Measurements from ENCODE around the gene PICK1. TPM values are rescaled to one million over a fixed set of nuclear protein-coding genes. Genes with fewer than 3 reads are reported as not detected.
A peak's percentile ranks its signal among the peaks of the same experiment; 100 is the strongest.

Gene PICK1
- total and polyA plus RNA-seq, 2 donors (not counting 1 experiment from before 2014, with no cell fraction given): 7.8 to 11.1 TPM

- Histone ChIP-seq H3K9ac (ENCODE audit: insufficient read depth, low read length) (no peak overlapping the region), H3K4me2 (ENCODE audit: extremely low read depth, insufficient read depth, low read length) (no peak overlapping the region), H4K20me1 (ENCODE audit: control insufficient read depth, extremely low read depth, insufficient read depth, low read length) (no peaks in the 10 kb centered on the region), H3K27ac (ENCODE audit: insufficient read depth, low read length) (no peak overlapping the region), H2AFZ (ENCODE audit: low read length) (no peak overlapping the region), H3K36me3 (ENCODE audit: control insufficient read depth, insufficient read depth, low read length) (no peaks in the 10 kb centered on the region), H3K27me3 (ENCODE audit: control insufficient read depth, insufficient read depth, low read length) (no peaks in the 10 kb centered on the region), H3K4me1 (ENCODE audit: control insufficient read depth, extremely low read depth, insufficient read depth, low read length) (peaks cover 5% of the 10 kb centered on the region), H3K79me2 (ENCODE audit: control insufficient read depth, insufficient read depth, low read length) (no peaks in the 10 kb centered on the region), H3K9me3 (ENCODE audit: control insufficient read depth, insufficient read depth, low read depth, low read length) (no peaks in the 10 kb centered on the region), H3K4me3 (replicated peaks in 1 of 4; ENCODE audit: control extremely low read depth in 1 of 4, insufficient read depth in 1 of 4, low read depth in 3 of 4, low read length in 4 of 4) (no peak overlapping the region)
- peak; percentile 37 to 54 for DNase-seq (ENCODE audit: low read depth in 2 of 2)
- TF ChIP-seq, protein P1, sequence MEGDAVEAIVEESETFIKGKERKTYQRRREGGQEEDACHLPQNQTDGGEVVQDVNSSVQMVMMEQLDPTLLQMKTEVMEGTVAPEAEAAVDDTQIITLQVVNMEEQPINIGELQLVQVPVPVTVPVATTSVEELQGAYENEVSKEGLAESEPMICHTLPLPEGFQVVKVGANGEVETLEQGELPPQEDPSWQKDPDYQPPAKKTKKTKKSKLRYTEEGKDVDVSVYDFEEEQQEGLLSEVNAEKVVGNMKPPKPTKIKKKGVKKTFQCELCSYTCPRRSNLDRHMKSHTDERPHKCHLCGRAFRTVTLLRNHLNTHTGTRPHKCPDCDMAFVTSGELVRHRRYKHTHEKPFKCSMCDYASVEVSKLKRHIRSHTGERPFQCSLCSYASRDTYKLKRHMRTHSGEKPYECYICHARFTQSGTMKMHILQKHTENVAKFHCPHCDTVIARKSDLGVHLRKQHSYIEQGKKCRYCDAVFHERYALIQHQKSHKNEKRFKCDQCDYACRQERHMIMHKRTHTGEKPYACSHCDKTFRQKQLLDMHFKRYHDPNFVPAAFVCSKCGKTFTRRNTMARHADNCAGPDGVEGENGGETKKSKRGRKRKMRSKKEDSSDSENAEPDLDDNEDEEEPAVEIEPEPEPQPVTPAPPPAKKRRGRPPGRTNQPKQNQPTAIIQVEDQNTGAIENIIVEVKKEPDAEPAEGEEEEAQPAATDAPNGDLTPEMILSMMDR (conservative IDR thresholded peaks at IDR 0.05 in 1 of 2, IDR thresholded peaks at IDR 0.05 in 1 of 2; ENCODE audit: low read depth in 1 of 2, low read length in 2 of 2): no peak
- no peak for TF ChIP-seq EZH2 (IDR thresholded peaks at IDR 0.05; ENCODE audit: low read length, missing control alignments)
These were observed 41.4 kb downstream of the PICK1 start for GRCh38 chr22:38098410-38099249.

- no peaks in the 10 kb centered on the region for H3K79me2 ChIP-seq (ENCODE audit: control insufficient read depth, insufficient read depth, low read length)
- DNase-seq (ENCODE audit: low read depth in 2 of 2): no peak
- TF ChIP-seq EZH2 (IDR thresholded peaks at IDR 0.05; ENCODE audit: low read length, missing control alignments): no peak
- TF ChIP-seq, protein P1 (conservative IDR thresholded peaks at IDR 0.05 in 1 of 2, IDR thresholded peaks at IDR 0.05 in 1 of 2; ENCODE audit: low read depth in 1 of 2, low read length in 2 of 2): no peak
- no peak overlapping the region for H3K9ac ChIP-seq (ENCODE audit: insufficient read depth, low read length)
- H2AFZ ChIP-seq (ENCODE audit: low read length): no peak overlapping the region
- H3K4me1 ChIP-seq (ENCODE audit: control insufficient read depth, extremely low read depth, insufficient read depth, low read length): peaks cover 3% of the 10 kb centered on the region
- H3K4me3 ChIP-seq (replicated peaks in 1 of 4; ENCODE audit: control extremely low read depth in 1 of 4, insufficient read depth in 1 of 4, low read depth in 3 of 4, low read length in 4 of 4): no peak overlapping the region
- H3K27ac ChIP-seq (ENCODE audit: insufficient read depth, low read length): no peak overlapping the region
- no peaks in the 10 kb centered on the region for H3K36me3 ChIP-seq (ENCODE audit: control insufficient read depth, insufficient read depth, low read length)
- H4K20me1 ChIP-seq (ENCODE audit: control insufficient read depth, extremely low read depth, insufficient read depth, low read length): no peaks in the 10 kb centered on the region
- H3K27me3 ChIP-seq (ENCODE audit: control insufficient read depth, insufficient read depth, low read length): no peaks in the 10 kb centered on the region
- no peak overlapping the region for H3K4me2 ChIP-seq (ENCODE audit: extremely low read depth, insufficient read depth, low read length)
- no peaks in the 10 kb centered on the region for H3K9me3 ChIP-seq (ENCODE audit: control insufficient read depth, insufficient read depth, low read depth, low read length)
These were observed 46.4 kb downstream of the PICK1 start for GRCh38 chr22:38103641-38104040.

DNA sequence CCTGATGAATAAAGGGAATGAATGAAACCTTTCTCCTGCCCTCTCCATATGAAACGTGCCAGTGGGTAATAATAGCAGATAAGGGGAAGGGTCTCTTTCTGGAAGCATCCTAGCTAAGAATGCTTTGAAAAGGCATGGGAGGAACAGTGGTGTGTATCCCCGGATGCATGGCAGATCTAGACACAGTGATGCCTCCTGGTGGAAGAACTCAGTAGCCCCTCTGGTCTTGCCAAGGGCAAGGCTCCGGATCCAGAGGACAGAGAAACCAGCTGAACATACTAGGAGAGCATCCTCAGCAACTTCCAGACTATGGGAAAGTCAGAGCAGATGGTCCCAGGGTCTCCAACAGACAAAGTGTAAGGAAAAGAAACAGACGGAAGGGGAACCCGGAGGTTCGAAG, 46.9 kb downstream of the PICK1 start:
- no peaks in the 10 kb centered on the region for H3K27me3 ChIP-seq (ENCODE audit: control insufficient read depth, insufficient read depth, low read length)
- H2AFZ ChIP-seq (ENCODE audit: low read length): no peak overlapping the region
- no peaks in the 10 kb centered on the region for H3K4me1 ChIP-seq (ENCODE audit: control insufficient read depth, extremely low read depth, insufficient read depth, low read length)
- no peaks in the 10 kb centered on the region for H3K9me3 ChIP-seq (ENCODE audit: control insufficient read depth, insufficient read depth, low read depth, low read length)
- no peak overlapping the region for H3K4me2 ChIP-seq (ENCODE audit: extremely low read depth, insufficient read depth, low read length)
- no peaks in the 10 kb centered on the region for H4K20me1 ChIP-seq (ENCODE audit: control insufficient read depth, extremely low read depth, insufficient read depth, low read length)
- no peak for DNase-seq (ENCODE audit: low read depth in 2 of 2)
- H3K27ac ChIP-seq (ENCODE audit: insufficient read depth, low read length): no peak overlapping the region
- no peaks in the 10 kb centered on the region for H3K79me2 ChIP-seq (ENCODE audit: control insufficient read depth, insufficient read depth, low read length)
- H3K4me3 ChIP-seq (replicated peaks in 1 of 4; ENCODE audit: control extremely low read depth in 1 of 4, insufficient read depth in 1 of 4, low read depth in 3 of 4, low read length in 4 of 4): no peak overlapping the region
- no peaks in the 10 kb centered on the region for H3K36me3 ChIP-seq (ENCODE audit: control insufficient read depth, insufficient read depth, low read length)
- TF ChIP-seq, protein P1 (conservative IDR thresholded peaks at IDR 0.05 in 1 of 2, IDR thresholded peaks at IDR 0.05 in 1 of 2; ENCODE audit: low read depth in 1 of 2, low read length in 2 of 2): peak; percentile 39 to 45
- TF ChIP-seq EZH2 (IDR thresholded peaks at IDR 0.05; ENCODE audit: low read length, missing control alignments): no peak
- no peak overlapping the region for H3K9ac ChIP-seq (ENCODE audit: insufficient read depth, low read length)

All from fibroblast of lung (primary cell).